GM13977 (cell line): ENCODE results near the gene DCTD.

ENCODE experiments used
- DNase-seq: peaks from one replicate; pipeline ENCODE4 v3.0.0; 2012; ENCODE audit warnings: low spot score
- in situ Hi-C: fragments of 300-500 bp; cut with MboI; formaldehyde crosslinking; loops from one replicate; pipeline ENCODE4 v1.12.0; 2022; ENCODE audit warnings: low sequenced_read_pairs, low pct_unique_long_range_greater_than_20kb, mixed read lengths, inconsistent platforms; ENCODE audit not compliant: unreplicated experiment
- TF ChIP-seq, protein P1 (sequence below): IDR thresholded peaks from 2 replicates; pipeline ENCODE4 v1.5.1; 2012; ENCODE audit warnings: mild to moderate bottlenecking, control low read depth; ENCODE audit not compliant: insufficient read depth; ENCODE audit errors: extremely low read depth, missing control alignments

The DCTD gene

DNA sequence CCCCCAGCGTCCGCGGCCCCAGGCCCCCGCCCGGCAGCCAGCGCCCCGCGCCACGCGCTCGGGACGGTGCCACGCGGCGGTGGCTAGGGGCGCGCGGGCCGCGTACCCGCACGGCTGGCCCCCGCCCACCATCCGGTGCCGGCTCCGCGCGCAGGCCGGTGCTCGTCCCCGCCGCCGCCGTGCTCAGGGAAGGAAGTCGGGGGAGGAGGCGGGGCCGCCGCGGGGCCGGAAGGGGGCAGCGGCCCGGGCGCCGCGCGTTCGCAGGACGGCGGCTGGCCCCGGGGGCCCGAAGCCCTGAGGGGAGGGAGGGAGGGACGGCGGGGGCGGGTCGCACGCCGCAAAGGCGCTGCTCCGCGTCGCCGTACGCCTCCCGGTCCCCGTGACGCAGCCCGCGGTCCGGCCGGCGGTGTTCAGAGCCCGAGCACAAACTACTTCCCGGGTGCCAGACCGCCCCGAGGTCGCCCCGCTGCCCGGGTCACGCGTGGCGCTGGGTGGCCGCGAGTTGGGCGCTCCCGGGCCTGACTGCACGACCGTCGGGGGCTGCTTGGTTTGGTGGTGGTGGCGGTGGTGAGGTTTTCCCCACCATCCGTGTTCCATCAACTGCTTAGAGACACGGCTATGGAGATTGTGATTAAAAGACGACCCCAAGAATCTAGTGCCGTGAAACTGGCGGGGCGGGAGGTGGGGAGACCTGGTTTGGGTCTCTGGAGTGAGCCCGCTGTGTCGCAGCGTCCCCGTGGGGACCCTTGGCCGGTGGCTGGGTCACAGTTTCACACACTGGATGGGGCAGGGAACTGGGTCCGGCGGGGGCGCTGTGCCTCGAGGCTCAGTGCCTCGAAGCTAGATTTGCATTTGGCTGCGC lies at the start of gene DCTD:
Gene DCTD, minus strand, starts transcription at position 205 of the 862 bp plus-strand sequence. CDS start 1,818 bp downstream, outside the sequence.
- peak; percentile 87 for DNase-seq
- in situ Hi-C loops = loop anchor here (25.0 kb wide), 1 partner anchor 430 kb away; no protein-coding TSS in a partner anchor
- TF ChIP-seq, protein P1, sequence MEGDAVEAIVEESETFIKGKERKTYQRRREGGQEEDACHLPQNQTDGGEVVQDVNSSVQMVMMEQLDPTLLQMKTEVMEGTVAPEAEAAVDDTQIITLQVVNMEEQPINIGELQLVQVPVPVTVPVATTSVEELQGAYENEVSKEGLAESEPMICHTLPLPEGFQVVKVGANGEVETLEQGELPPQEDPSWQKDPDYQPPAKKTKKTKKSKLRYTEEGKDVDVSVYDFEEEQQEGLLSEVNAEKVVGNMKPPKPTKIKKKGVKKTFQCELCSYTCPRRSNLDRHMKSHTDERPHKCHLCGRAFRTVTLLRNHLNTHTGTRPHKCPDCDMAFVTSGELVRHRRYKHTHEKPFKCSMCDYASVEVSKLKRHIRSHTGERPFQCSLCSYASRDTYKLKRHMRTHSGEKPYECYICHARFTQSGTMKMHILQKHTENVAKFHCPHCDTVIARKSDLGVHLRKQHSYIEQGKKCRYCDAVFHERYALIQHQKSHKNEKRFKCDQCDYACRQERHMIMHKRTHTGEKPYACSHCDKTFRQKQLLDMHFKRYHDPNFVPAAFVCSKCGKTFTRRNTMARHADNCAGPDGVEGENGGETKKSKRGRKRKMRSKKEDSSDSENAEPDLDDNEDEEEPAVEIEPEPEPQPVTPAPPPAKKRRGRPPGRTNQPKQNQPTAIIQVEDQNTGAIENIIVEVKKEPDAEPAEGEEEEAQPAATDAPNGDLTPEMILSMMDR = peak; percentile 52

DNA sequence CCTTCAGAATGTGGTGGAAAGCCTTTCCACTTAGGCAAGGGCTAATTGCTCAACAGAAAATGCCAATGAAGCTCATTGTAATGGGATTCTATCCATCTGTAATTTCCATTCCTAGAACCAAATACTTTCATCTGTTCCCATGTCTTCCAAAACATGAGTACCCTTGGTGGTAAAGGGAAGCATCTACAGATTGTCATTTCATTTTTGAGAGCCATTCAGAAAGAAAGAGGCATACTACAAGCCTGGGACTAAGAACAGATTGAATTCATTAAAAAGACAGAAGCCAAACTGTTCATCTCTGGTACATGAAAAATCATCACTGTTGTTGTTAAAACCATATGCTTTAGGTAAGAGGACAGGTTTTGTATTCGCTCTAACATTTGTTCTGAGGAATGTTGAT lies 43.6 kb upstream of the DCTD start:
- TF ChIP-seq, protein P1 = no peak
- DNase-seq = no peak
- in situ Hi-C loops = no loop called here

DNA sequence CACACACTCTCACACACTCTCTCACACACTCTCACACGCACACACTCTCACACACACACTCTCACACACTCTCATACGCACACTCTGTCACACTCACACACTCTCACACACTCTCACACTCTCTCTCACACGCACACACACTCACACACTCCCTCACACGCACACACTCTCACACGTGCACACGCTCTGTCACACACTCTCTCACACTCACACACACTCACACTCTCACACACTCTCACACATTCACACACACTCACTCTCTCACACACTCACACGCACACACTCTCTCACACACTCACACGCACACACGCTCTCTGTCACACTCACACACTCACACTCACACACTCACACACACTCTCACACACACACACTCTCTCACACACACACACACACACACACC lies 43.0 kb upstream of the DCTD start:
- in situ Hi-C loops = no loop called here
- DNase-seq = no peak
- TF ChIP-seq, protein P1 = no peak

DNA sequence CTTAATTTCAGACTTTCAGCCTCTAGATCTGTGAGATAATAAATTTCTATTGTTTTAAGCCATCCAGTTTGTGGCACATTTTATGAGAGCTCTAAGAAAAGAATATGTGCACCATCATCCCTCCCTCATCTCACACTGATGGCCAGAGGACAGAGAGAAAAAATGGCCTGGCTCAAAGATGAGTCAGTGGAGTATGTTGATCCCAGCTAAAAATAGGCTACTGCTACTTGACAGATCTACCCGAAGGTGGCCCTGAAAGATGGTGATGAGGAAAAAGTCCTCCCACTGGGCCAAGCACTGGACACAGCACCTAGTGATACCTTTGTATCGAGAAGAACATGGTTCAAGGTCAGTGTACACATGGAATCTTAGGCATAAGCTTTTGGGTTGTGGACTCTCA lies 38.2 kb upstream of the DCTD start:
- in situ Hi-C loops = no loop called here
- DNase-seq = no peak
- TF ChIP-seq, protein P1 = no peak

DNA sequence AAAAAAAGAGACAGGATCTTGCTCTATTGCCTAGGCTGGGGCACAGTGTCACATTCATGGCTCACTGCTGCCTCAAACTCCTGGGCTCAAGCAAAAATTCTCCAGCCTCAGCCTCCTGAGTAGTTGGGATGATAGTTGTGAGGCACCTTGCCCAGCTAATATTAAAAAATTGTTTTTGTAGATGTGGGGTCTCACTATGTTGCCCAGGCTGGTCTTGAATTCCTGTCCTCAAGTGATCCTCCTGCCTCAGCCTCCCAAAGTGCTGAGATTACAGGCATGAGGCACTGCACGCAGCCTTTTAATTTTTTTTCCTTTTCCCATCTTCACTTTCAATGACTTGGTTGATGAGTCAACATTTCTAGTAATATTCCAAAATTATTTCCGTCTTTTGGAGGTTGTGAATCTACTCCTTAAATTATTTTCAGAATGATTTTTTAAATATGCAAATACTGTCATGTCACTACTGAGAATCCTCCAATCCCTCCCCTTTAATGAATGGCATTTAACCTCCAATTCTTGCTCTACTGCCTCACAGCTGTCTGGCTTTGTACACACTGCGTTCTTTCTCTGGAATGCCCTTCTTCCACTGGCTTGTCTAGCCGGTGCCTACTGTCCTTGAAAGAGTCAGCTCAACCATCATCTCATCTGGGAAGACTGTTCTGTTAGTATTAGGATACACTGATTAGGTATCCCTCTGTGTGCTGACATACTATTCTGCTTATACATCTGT lies 27.5 kb upstream of the DCTD start:
- no peak for DNase-seq
- in situ Hi-C loops = loop anchor here (25.0 kb wide), 1 partner anchor 318 kb away; no protein-coding TSS in a partner anchor
- TF ChIP-seq, protein P1 = no peak

DNA sequence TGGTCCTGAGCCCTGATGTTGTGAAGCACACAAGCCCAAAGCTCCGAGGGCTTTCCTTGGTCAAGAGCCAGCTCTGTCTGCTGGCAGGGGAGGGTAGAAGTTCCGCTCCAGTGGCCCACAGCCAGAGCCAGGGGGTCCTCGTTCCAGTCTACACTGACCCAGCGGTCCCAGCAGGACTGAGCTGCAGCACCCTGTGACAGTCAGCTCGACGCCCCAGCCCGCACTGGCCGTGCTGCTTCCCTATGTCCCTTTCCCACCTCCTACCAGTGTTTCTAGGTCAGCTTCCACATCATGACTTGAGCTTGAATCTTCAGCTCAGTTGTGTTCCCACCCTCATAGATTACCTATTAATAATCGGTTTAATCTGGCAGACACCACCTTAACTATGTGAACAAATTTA lies 22.5 kb upstream of the DCTD start:
- in situ Hi-C loops = loop anchor here (25.0 kb wide), 1 partner anchor 323 kb away; no protein-coding TSS in a partner anchor
- no peak for DNase-seq
- TF ChIP-seq, protein P1 = no peak
